SK-N-SH (cell line): ENCODE data around the gene SLC46A2. TPM values are rescaled to one million over a fixed set of nuclear protein-coding genes. Genes with fewer than 3 reads are reported as not detected.

Experiments
- CTCF ChIA-PET: fragments of 300-600, 350-600 bp; formaldehyde crosslinking; extraction: SDS; loops from one replicate; lab custom pipeline; 2021; lab: Yijun Ruan, JAX
- POLR2A ChIA-PET: fragments of 350-600 bp; sonication (Branson Sonifier 250); formaldehyde crosslinking; extraction: SDS; loops from one replicate; lab custom pipeline; 2020; ENCODE audit warnings: antibody characterized with exemption, inconsistent platforms; lab: Yijun Ruan, JAX
- DNase-seq: peaks from one replicate; pipeline ENCODE4 v3.0.0; 2012
- H2AFZ ChIP-seq: fragments of 200-600 bp; sonication (generic); 2 replicates; pipeline ENCODE4 v1.8.1; 2016; ENCODE audit warnings: antibody characterized with exemption, mild to moderate bottlenecking, low read depth
- H3F3A ChIP-seq: fragments of 200-600 bp; sonication (generic); replicated peaks from 2 replicates; pipeline ENCODE3; 2016; ENCODE audit warnings: antibody characterized with exemption, mild to moderate bottlenecking; ENCODE audit not compliant: insufficient read depth
- H3K27ac ChIP-seq, 2 experiments: fragments of 200-500 bp in 1 of 2; fragments of 200-600 bp in 1 of 2; sonication (Bioruptor generic) in 1 of 2; sonication (generic), shearing (Covaris generic) in 1 of 2; 2 replicates each; pipeline versions ENCODE4 v1.5.1 to v1.6.1; 2014 to 2016; ENCODE audit warnings: low read depth in 2 of 2, inconsistent platforms in 1 of 2, low read length in 1 of 2, mild to moderate bottlenecking in 1 of 2, mixed read lengths in 1 of 2
- H3K27me3 ChIP-seq: fragments of 200-600 bp; sonication (generic), shearing (Covaris generic); 2 replicates; pipeline ENCODE4 v1.6.1; 2016; ENCODE audit warnings: mixed run types; ENCODE audit not compliant: insufficient read depth
- H3K36me3 ChIP-seq, 2 experiments: fragments of 200-500 bp in 1 of 2; fragments of 200-600 bp in 1 of 2; sonication (Bioruptor generic) in 1 of 2; sonication (generic) in 1 of 2; replicated peaks in 1 of 2; 2 replicates each; pipeline versions ENCODE3 to v1.5.1; 2014 to 2016; ENCODE audit warnings: low read length in 1 of 2, mild to moderate bottlenecking in 1 of 2; ENCODE audit not compliant: insufficient read depth in 2 of 2, control insufficient read depth in 1 of 2
- H3K4me1 ChIP-seq, 2 experiments: fragments of 200-500 bp in 1 of 2; fragments of 200-600 bp in 1 of 2; sonication (Bioruptor generic) in 1 of 2; sonication (generic), shearing (Covaris generic) in 1 of 2; 2 replicates each; pipeline versions ENCODE4 v1.5.1 to v1.6.1; 2014 to 2016; ENCODE audit warnings: low read depth in 1 of 2, low read length in 1 of 2, mixed run types in 1 of 2; ENCODE audit not compliant: insufficient read depth in 2 of 2, control insufficient read depth in 1 of 2
- H3K4me2 ChIP-seq: fragments of 200-600 bp; sonication (generic), shearing (Covaris generic); 2 replicates; pipeline ENCODE4 v1.6.1; 2017; ENCODE audit warnings: mixed run types
- H3K4me3 ChIP-seq, 2 experiments: fragments of 200-500 bp in 1 of 2; fragments of 200-600 bp in 1 of 2; sonication (Bioruptor generic) in 1 of 2; sonication (generic), shearing (Covaris generic) in 1 of 2; 2 replicates each; pipeline versions ENCODE4 v1.5.1 to v1.8.1; 2014 to 2016; ENCODE audit warnings: low read depth in 2 of 2, inconsistent platforms in 1 of 2, low read length in 1 of 2, mild to moderate bottlenecking in 1 of 2, mixed read lengths in 1 of 2, moderate library complexity in 1 of 2
- H3K79me2 ChIP-seq: fragments of 200-600 bp; sonication (generic); 2 replicates; pipeline ENCODE4 v1.8.1; 2017; ENCODE audit warnings: mild to moderate bottlenecking; ENCODE audit not compliant: insufficient read depth
- H3K9ac ChIP-seq: fragments of 200-600 bp; sonication (generic); 2 replicates; pipeline ENCODE4 v1.6.1; 2017; ENCODE audit warnings: mixed run types
- H3K9me2 ChIP-seq: fragments of 200-600 bp; sonication (generic); 2 replicates; pipeline ENCODE4 v1.6.1; 2017; ENCODE audit warnings: mixed run types
- H3K9me3 ChIP-seq: fragments of 200-600 bp; sonication (generic); 2 replicates; pipeline ENCODE4 v1.6.1; 2017; ENCODE audit warnings: mixed run types, mild to moderate bottlenecking, moderate library complexity
- H4K20me1 ChIP-seq: fragments of 200-600 bp; sonication (generic); 2 replicates; pipeline ENCODE4 v1.6.1; 2017; ENCODE audit warnings: mild to moderate bottlenecking, mixed run types; ENCODE audit not compliant: insufficient read depth
- CHD2 ChIP-seq: fragments of 150-350 bp; IDR thresholded peaks from 2 replicates; pipeline ENCODE4 v1.6.1; 2018; ENCODE audit warnings: low read length; ENCODE audit not compliant: partially characterized antibody
- CTCF ChIP-seq: fragments of 200-600 bp; sonication (generic); IDR thresholded peaks from 2 replicates; pipeline ENCODE4 v1.6.1; 2017; ENCODE audit warnings: antibody characterized with exemption, mild to moderate bottlenecking, moderate library complexity
- EZH2phosphoT487 ChIP-seq: fragments of 200-600 bp; sonication (generic); IDR thresholded peaks from 2 replicates; pipeline ENCODE4 v1.6.1; 2017; ENCODE audit warnings: low read depth, mixed run types, mild to moderate bottlenecking, antibody characterized with exemption, moderate library complexity, borderline replicate concordance
- FOSL2 ChIP-seq: IDR thresholded peaks from 2 replicates; pipeline ENCODE4 v1.4.0; 2012; ENCODE audit warnings: low read depth, mild to moderate bottlenecking, moderate library complexity, borderline replicate concordance
- FOXM1 ChIP-seq: IDR thresholded peaks from 2 replicates; pipeline ENCODE4 v1.4.0; 2012; ENCODE audit warnings: low read depth, mild to moderate bottlenecking
- MAX ChIP-seq: IDR thresholded peaks from 2 replicates; pipeline ENCODE4 v1.4.0; 2012; ENCODE audit warnings: low read depth
- MEF2A ChIP-seq: IDR thresholded peaks from 2 replicates; pipeline ENCODE4 v1.4.0; 2012; ENCODE audit warnings: low read depth, borderline replicate concordance
- MXI1 ChIP-seq: IDR thresholded peaks from 2 replicates; pipeline ENCODE4 v1.6.1; 2012; ENCODE audit warnings: mild to moderate bottlenecking, low read depth, low read length, improper control_type of control experiment
- NFIC ChIP-seq: IDR thresholded peaks from 2 replicates; pipeline ENCODE4 v1.4.0; 2012; ENCODE audit warnings: borderline replicate concordance
- NRF1 ChIP-seq: IDR thresholded peaks from 2 replicates; pipeline ENCODE4 v1.6.1; 2012; ENCODE audit warnings: low read depth, mild to moderate bottlenecking, low read length
- PBX3 ChIP-seq: IDR thresholded peaks from 2 replicates; pipeline ENCODE4; 2012
- POLR2AphosphoS5 ChIP-seq: IDR thresholded peaks from 2 replicates; pipeline ENCODE4 v1.6.1; 2012; ENCODE audit warnings: low read depth, low read length
- RAD21 ChIP-seq: IDR thresholded peaks from 2 replicates; pipeline ENCODE4 v1.6.1; 2012; ENCODE audit warnings: mild to moderate bottlenecking, low read length
- REST ChIP-seq: IDR thresholded peaks from 2 replicates; pipeline ENCODE4 v1.6.1; 2012; ENCODE audit warnings: mild to moderate bottlenecking, low read depth, low read length, moderate library complexity
- RFX5 ChIP-seq: IDR thresholded peaks from 2 replicates; pipeline ENCODE4 v1.6.1; 2012; ENCODE audit warnings: mild to moderate bottlenecking, improper control_type of control experiment, low read length
- SMC3 ChIP-seq: IDR thresholded peaks from 2 replicates; pipeline ENCODE4 v1.6.1; 2012; ENCODE audit warnings: low read depth, low read length, improper control_type of control experiment
- TCF12 ChIP-seq: IDR thresholded peaks from 2 replicates; pipeline ENCODE4 v1.4.0; 2012
- USF1 ChIP-seq: IDR thresholded peaks from 2 replicates; pipeline ENCODE4 v1.4.0; 2012; ENCODE audit warnings: low read depth, borderline replicate concordance
- WGBS: methylation state at CpG from one replicate; pipeline ENCODE4 v1.1.6; 2017; ENCODE audit warnings: low lambda C conversion rate; 5-methylcytosine and 5-hydroxymethylcytosine counted together
- polyA plus RNA-seq, 3 experiments: library from polyadenylated mRNA; depleted of rRNA; stranded (reverse); fragments of >200 nt; gene quantifications; 2 replicates each; pipeline ENCODE4 v1.2.3, GENCODE V29; 2012

Gene SLC46A2
- polyA plus RNA-seq, 1 of the 3 experiments (the other 2 are of a cell fraction) = not detected

- no peaks in the 10 kb centered on the region for H3K36me3 ChIP-seq
- no peak overlapping the region for H2AFZ ChIP-seq
- TF ChIP-seq RAD21 = no peak
- no peak for TF ChIP-seq PBX3
- TF ChIP-seq RFX5 = no peak
- no peak for TF ChIP-seq CTCF
- no peak for TF ChIP-seq NFIC
- no peak for TF ChIP-seq MEF2A
- TF ChIP-seq FOXM1 = no peak
- no peak for TF ChIP-seq MXI1
- no peak for TF ChIP-seq TCF12
- TF ChIP-seq SMC3 = no peak
- no peak for TF ChIP-seq USF1
- no peak for TF ChIP-seq MAX
- no peak for TF ChIP-seq CHD2
- no peak for TF ChIP-seq EZH2phosphoT487
- no peak for TF ChIP-seq FOSL2
- no peak for TF ChIP-seq POLR2AphosphoS5
- TF ChIP-seq, all 33 proteins: peak for 0
- Histone ChIP-seq H3K79me2 (no peaks in the 10 kb centered on the region), H3K4me1 (no peaks in the 10 kb centered on the region), H3K27ac (no peak overlapping the region), H3K4me3 (no peak overlapping the region), H3K9ac (no peak overlapping the region), H3K4me2 (no peak overlapping the region), H3K27me3 (no peaks in the 10 kb centered on the region; the same call in none of the 2 replicates), H3K9me2 (no peaks in the 10 kb centered on the region), H4K20me1 (no peaks in the 10 kb centered on the region), H3K9me3 (no peaks in the 10 kb centered on the region), H3F3A (no peaks in the 10 kb centered on the region)
- DNase-seq = no peak
- CTCF ChIA-PET = interaction anchor here (1.4 kb wide), 1 partner anchor 12 kb away, joined by 3 read pairs; no protein-coding TSS in a partner anchor
- POLR2A ChIA-PET = no interaction called here
- 12% methylated on average over 2 of the region's 2 CpGs for WGBS
Measured at GRCh38 chr9:112911736-112912135, 21.1 kb upstream of the SLC46A2 start.

GRCh38 chr9:112905084-112905483 is 14.4 kb upstream of the SLC46A2 start:
- H3K9ac ChIP-seq = no peak overlapping the region
- H3K4me2 ChIP-seq = no peak overlapping the region
- DNase-seq = no peak
- no peak overlapping the region for H3K27ac ChIP-seq
- ChIA-PET POLR2A (no interaction called here), CTCF (interaction anchor here (0.6 to 1.3 kb wide), 2 partner anchors 16 to 376 kb away, joined by 3 read pairs; no protein-coding TSS in a partner anchor)
- H3K4me3 ChIP-seq = no peak overlapping the region
- no peak overlapping the region for H2AFZ ChIP-seq
- H3K79me2 ChIP-seq = no peaks in the 10 kb centered on the region
- H3F3A ChIP-seq = no peaks in the 10 kb centered on the region
- WGBS = 50% methylated on average over 2 of the region's 4 CpGs
- no peaks in the 10 kb centered on the region for H3K9me3 ChIP-seq
- no peaks in the 10 kb centered on the region for H3K36me3 ChIP-seq
- H3K9me2 ChIP-seq = no peaks in the 10 kb centered on the region
- no peaks in the 10 kb centered on the region; the same call in 1 of the 2 replicates for H3K27me3 ChIP-seq
- H3K4me1 ChIP-seq = no peaks in the 10 kb centered on the region
- no peaks in the 10 kb centered on the region for H4K20me1 ChIP-seq
- TF ChIP-seq NFIC (no peak), RFX5 (no peak), REST (no peak), POLR2AphosphoS5 (no peak), NRF1 (no peak), USF1 (no peak), PBX3 (no peak), MAX (no peak)
